GM18505 (cell line): ENCODE results near the gene MEGF6.

Experiments
- ATAC-seq: cut with Tn5 transposase; IDR thresholded peaks from one replicate; pipeline ENCODE4 v1.9.1; 2021; ENCODE audit not compliant: unreplicated experiment
- POLR2A ChIP-seq: IDR thresholded peaks from 4 replicates; pipeline ENCODE4 v1.6.1; 2011; ENCODE audit warnings: borderline replicate concordance; ENCODE audit not compliant: insufficient read depth, insufficient read length; ENCODE audit errors: extremely low read depth

Gene MEGF6

DNA sequence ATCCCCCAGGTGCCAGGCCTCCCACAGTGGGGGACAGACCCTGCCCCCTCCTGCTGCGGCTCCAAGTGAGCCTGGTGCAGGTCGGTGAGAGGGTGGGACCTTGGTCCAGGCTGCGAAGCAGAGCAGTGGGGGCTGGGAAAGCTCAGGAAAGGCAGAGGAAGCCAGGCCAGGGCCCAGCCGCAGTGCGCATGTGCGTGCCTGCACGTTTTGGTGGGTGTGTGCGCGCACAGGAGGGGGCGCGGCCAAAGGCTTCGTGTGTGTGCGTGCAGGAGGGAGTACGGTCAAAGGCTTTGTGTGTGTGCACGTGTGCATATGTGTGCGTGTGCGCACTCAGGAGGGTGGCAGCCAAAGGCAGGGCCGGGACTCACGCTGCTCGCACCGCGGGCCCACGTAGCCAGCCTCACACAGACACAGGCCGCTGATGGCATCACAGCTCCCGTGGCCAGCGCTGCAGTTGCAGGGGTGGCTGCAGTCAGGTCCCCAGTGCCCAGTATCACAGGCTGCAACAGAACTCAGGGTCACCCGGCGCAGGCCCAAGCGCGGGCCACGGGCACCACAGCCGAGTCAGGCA, 111.0 kb downstream of the MEGF6 start:
- ATAC-seq: no peak
- TF ChIP-seq POLR2A: no peak

DNA sequence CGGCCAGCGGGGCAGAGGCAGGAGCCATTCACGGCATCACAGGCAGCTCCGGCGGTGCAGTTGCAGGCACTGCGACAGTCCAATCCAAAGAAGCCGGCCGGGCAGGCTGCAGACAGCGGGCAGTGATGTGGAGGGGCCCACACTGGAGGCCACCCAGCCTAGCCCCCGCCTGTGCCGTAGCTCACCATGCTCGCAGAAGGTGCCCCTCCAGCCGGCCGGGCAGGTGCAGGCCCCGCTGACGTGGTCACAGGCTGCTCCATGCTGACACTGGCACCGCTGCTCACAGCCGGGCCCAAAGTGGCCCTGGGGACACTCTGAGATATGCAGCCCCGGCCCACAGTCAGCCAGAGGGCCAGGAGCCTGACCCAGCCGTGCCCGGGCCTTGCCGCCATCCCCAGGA, 111.7 kb downstream of the MEGF6 start:
- no peak for ATAC-seq
- no peak for TF ChIP-seq POLR2A

DNA sequence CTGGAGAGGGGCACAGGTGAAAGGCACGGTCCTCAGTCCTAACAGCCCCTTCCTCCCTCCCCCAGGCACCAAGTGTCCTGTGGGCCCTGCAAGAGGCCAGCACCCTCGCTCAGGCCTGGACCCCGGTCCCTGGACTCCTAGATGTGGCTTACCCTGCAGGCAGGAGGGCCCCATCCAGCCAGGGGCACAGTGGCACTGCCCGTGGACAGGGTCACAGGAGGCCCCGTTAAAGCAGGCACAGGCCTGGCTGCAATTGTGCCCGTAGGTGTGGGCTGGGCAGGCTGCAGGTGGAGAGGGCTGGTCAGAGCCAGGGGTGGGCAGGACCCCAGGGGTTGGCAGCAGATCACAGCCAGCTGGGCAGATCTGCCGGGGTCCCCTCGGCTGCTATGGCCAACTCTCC, 112.3 kb downstream of the MEGF6 start:
- no peak for TF ChIP-seq POLR2A

DNA sequence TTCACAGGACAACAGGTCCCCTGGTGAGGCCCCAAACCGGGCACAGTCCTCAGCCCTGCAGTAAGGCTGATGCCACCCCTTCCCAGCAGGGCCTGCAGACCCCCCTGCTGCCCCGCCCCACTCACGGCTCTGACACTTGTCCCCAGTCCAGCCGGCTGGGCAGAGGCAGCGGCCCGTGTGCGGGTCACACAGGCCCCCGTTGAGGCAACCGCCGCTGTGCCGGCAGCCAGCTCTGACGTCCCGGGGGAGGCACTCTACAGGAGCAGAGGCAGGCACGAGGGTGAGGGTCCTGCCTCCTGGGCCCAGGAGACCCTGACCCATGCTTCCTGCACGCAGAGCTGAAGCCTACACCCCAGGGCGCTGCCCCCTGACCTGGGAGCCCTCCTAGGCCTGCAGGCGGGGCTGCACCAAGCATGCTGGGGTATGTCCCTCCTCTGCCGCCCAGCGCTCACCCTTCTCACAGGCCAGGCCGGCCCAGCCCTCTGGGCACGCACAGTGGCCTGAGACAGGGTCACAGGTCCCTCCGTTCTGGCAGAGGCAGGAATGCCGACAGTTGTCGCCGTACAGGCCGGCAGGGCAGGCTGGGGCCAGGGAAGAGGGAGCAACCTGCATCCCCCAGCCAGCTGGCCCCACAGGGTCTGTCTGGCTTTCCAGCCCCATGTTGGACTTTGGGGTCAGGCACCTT, 112.9 kb downstream of the MEGF6 start:
- no peak for TF ChIP-seq POLR2A
- no peak for ATAC-seq

More for the DNA sequence above, 112.3 kb downstream of the MEGF6 start:
- ATAC-seq: no peak

DNA sequence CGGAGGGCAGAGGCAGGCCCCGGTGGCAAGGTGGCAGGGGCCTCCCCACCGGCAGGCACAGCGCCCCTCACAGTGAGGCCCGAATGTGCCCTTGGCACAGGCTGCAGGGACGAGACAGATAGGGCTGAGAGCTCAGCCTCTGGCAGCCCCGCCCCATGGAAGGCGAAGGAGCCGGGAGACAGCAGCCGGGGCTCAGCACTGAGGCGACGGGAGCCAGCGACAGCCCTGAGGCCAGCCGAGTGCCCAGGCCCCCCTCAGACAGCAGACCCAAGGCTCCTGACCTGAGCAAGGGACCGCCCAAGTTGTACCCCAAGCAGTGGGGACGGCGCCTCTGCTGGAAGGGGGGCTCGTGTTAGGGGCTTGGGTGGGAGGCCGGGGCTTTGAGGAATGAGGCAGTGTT, 113.8 kb downstream of the MEGF6 start:
- no peak for ATAC-seq
- no peak for TF ChIP-seq POLR2A

DNA sequence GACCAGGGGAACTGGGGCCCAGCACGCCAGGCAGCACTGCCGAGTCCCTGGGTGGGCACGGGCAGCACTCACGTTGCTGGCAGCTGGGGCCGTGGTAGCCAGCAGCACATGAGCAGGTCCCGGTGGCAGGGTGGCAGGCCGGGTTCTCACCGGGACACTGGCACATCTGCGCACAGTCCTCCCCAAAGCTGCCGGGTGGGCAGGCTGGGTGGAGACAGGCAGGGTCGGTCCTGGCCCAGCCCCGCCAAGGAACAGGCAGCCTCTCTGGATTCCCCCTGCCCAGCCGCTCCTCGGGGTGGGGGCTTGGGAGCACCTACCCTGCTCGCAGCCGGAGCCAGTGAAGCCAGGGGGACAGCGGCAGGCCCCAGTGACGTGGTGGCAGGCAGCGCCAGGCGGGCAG, 114.4 kb downstream of the MEGF6 start:
- no peak for TF ChIP-seq POLR2A
- no peak for ATAC-seq

DNA sequence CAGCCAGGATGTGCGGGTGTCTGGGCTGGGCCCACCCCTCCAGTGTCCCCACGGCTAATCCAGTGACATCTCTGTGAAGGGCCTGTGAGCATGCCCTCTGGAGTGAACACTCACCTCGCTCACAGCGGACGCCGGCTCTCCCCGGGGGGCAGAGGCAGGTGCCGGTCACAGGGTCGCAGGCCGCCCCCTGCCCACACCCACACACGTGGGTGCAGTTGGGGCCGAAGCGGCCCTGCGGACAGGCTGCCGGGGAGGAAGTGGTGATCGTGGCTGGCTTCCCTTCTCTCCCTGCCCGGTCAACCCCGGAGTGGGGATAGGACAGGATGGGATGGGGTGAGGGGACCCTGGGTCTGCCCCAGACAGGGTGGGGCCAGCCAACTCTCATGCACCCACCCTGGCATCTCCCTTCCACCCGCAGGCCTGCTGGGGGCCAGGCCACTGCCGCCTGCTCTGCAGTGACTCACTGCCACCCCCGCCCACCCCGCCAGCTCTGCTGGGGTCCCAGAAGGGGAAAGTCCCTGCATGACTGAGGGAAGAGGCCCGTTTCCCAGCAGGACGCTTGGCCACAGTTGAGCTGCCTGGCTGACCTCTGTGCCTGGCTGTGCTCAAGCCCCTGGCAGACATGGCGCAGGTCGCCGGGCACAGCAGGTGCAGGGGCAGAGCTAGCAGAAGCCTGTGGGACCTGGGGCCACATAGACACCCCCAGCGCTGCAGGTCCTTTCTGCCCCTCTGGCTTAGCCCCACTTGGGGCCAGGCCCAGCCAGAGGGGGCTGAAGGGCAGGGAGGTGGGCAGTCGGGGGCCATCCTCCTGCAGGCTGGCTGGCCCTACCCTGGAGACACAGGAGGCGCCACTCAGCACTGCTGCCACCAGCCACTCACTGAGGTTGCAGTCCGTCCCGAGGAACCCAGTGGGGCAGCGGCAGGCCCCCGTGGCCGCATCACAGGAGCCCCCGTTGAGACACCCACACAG, 115.2 kb downstream of the MEGF6 start:
- no peak for TF ChIP-seq POLR2A
- ATAC-seq: no peak

DNA sequence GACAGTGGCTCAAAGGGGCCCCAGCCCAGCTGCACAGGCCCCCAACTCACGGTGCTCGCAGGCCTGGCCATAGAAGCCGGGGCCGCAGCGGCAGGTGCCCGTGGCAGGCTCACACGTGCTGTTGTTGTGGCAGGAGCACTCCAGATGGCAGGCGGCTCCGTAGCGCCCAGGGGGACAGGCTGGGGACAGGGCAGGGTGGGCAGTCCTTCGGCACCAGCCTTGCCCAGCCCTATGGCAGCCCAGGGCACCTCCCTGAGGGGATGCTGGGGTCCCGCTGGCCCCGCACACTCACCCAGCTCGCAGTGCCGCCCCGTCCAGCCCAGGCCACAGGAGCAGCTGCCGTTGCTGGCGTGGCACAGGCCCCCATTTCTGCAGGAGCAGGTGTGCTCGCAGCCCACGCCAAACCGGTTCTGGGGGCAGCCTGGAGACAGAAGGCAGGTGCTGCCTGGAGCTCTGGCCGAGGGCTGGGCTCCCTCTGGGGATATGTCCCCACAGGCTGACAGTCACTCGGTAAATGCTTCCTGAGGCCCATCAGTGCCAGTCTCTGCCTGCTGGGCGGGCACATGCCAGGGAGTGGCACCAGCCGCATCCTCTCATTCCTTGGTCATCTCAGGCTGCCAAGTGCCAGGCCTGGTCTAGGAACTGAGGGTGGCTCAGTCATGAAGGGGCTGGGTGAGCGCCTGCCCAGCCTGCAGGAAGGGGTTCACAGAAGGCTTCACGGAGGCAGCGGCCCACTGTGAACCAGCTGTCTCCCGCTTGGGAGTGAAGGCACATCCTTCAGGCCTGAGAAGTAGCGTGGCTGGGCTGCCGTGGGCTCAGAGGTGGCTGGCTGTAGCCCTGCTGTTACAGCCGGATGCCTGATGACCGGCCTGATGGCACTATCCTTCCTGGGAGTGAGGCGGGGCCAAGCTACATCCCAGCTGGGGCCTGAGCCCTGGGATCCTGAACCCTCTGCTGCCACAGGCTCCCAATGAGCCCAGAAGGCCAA, 116.7 kb downstream of the MEGF6 start:
- no peak for TF ChIP-seq POLR2A

DNA sequence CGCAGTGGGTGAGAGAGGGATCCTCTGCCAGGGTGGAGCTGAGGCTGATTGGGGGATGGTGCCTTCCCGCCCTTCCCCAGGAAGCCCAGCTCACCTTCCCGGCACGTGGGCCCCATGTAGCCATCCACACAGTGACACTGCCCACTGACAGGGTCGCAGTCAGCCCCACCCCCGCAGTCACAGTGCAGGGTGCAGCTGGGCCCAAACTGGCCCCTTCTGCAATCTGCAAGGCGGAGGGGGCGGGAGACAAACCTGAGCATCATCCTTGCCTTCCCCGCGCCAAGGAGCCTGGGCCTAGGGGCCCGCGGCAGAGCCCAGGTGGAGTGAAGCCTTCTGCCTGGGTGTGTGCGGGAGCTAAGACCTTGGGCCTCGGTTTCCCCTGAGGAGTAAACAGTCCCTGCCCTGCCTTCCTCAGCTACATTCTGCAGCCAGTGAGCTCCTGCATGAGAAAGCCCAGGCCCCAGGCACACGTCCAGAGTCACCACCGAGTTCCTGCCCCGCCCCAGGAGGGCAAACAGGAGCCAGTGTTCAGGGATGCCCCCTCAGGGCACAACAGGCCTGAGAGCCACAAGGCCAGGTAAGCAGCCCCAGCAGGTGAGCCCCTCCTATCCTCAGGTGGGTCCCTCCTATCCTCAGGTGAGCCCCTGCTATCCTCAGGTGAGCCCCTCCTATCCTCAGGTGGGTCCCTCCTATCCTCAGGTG, 118.6 kb downstream of the MEGF6 start:
- ATAC-seq: no peak
- no peak for TF ChIP-seq POLR2A

More for the DNA sequence above, 116.7 kb downstream of the MEGF6 start:
- ATAC-seq: no peak

DNA sequence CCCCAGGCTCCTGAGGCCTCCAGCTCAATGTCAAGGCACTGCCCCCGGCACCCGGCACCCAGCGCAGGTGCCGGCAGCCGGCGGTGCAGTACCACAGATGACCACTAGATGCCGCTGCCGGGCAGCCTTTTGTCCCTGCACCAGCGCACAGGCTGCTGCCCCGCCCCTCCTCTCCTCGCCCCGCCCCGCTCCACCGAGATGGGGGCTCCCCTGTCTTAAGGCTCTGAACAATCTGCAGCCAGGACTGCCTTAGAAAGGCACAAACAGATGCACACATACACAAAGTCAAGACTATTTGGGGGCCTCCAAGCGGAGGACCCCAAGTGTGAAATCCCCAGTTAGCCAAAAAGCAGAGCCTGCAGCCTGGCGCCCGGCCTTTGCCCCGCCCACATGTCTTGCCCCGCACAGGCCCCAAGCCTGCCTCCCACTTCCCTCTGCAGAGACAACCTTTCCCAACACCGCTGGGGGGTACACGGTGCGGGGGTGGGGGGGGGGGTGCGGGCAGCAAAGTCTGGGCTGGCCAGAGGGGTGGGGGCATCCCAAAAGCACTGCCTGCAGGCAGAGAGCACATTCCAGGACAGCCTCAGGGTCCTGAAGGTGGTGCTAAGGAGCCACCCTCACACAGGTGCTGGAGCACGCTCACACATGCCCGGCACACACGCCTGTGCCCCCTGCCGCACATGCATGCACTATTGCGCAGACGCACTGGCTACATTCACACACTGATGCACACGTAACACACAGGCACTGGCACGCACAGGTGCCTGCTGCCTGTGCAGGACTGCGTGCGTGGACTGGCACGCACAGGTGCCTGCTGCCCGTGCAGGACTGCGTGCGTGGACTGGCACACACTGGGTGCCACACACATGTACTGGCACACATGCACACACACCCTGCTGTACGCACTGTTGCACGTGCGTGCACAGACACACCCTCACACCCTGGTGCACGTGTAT, 119.7 kb downstream of the MEGF6 start:
- TF ChIP-seq POLR2A: no peak
- peak; percentile 61 for ATAC-seq
